Endothelial cell of umbilical vein (primary cell): Measurements from ENCODE around the gene FZD2. TPM values are rescaled to one million over a fixed set of nuclear protein-coding genes. Genes with fewer than 3 reads are reported as not detected.
"Not testable (repeated sequence)": the region's sequence is repeated elsewhere in the genome, so short reads cannot be mapped to it uniquely, and the experiment has no call there.

Experiments
- BruUV-seq: library from RNA; stranded (reverse); fragments of 400-500 nt; replicated peaks from 2 replicates; lab custom pipeline; 2021; lab: Mats Ljungman, UMichigan
- CTCF ChIA-PET: fragments of 300-600, 350-600 bp; sonication (Branson Sonifier 250); formaldehyde crosslinking; loops from one replicate; lab custom pipeline; 2021; ENCODE audit warnings: antibody characterized with exemption, inconsistent platforms; lab: Charles Lee
- POLR2A ChIA-PET: fragments of 300-600, 350-600 bp; sonication (Branson Sonifier 250); formaldehyde crosslinking; loops from one replicate; lab custom pipeline; 2021; ENCODE audit warnings: antibody characterized with exemption, inconsistent platforms; lab: Charles Lee
- DNase-seq: peaks from one replicate; pipeline ENCODE4 v3.0.0-alpha.2; 2011; ENCODE audit warnings: low read depth, low spot score
- FAIRE-seq: peaks from 2 replicates; lab custom pipeline; 2011; peaks lifted over from hg19 to GRCh38; lab: Jason Lieb, UNC
- H2AFZ ChIP-seq: 2 replicates; pipeline ENCODE4 v1.6.0; 2012; ENCODE audit warnings: low read depth, low read length, control low read depth, inconsistent platforms
- H3K27ac ChIP-seq: 2 replicates; pipeline ENCODE4 v1.5.1; 2011; ENCODE audit warnings: low read depth, mild to moderate bottlenecking, control low read depth, low read length, moderate library complexity; ENCODE audit not compliant: insufficient read depth
- H3K27me3 ChIP-seq, 2 experiments: 2 replicates each; pipeline versions ENCODE4 v1.6.0 to v1.6.1; 2011; ENCODE audit warnings: low read length in 2 of 2, mixed read lengths in 1 of 2; ENCODE audit not compliant: control insufficient read depth in 2 of 2, insufficient read depth in 2 of 2
- H3K36me3 ChIP-seq, 2 experiments: 2 replicates in 1 of 2; 3 replicates in 1 of 2; pipeline ENCODE4 v1.5.1; 2011; ENCODE audit warnings: low read length in 2 of 2, mild to moderate bottlenecking in 1 of 2, moderate library complexity in 1 of 2; ENCODE audit not compliant: control insufficient read depth in 2 of 2, insufficient read depth in 2 of 2; ENCODE audit errors: extremely low read depth in 1 of 2
- H3K4me1 ChIP-seq: 3 replicates; pipeline ENCODE4 v1.5.1; 2011; ENCODE audit warnings: mild to moderate bottlenecking, low read length; ENCODE audit not compliant: control insufficient read depth, insufficient read depth; ENCODE audit errors: extremely low read depth
- H3K4me2 ChIP-seq: 2 replicates; pipeline ENCODE4 v1.6.1; 2011; ENCODE audit warnings: low read length, control low read depth, mixed read lengths; ENCODE audit not compliant: insufficient read depth
- H3K4me3 ChIP-seq, 3 experiments: fragments of 200-600 bp in 1 of 3; sonication (generic), shearing (Covaris generic) in 1 of 3; replicated peaks in 1 of 3; 2 replicates each; pipeline ENCODE4 v1.5.1; 2011 to 2016; ENCODE audit warnings: control low read depth in 3 of 3, low read length in 3 of 3, mild to moderate bottlenecking in 2 of 3, inconsistent platforms in 1 of 3, low read depth in 1 of 3, moderate library complexity in 1 of 3; ENCODE audit not compliant: insufficient read depth in 1 of 3
- H3K79me2 ChIP-seq: 2 replicates; pipeline ENCODE4 v1.6.0; 2012; ENCODE audit warnings: low read length, inconsistent platforms; ENCODE audit not compliant: control insufficient read depth, insufficient read depth
- H3K9ac ChIP-seq: replicated peaks from 2 replicates; pipeline ENCODE3; 2011; ENCODE audit warnings: low read length, control low read depth; ENCODE audit not compliant: insufficient read depth; ENCODE audit errors: extremely low read depth
- H3K9me1 ChIP-seq: replicated peaks from 3 replicates; pipeline ENCODE4 v1.6.0; 2011; ENCODE audit warnings: mild to moderate bottlenecking, low read length; ENCODE audit not compliant: control insufficient read depth, insufficient read depth; ENCODE audit errors: extremely low read depth
- H3K9me3 ChIP-seq: replicated peaks from 2 replicates; pipeline ENCODE4 v1.5.1; 2012; ENCODE audit warnings: low read length, inconsistent platforms; ENCODE audit not compliant: control insufficient read depth, insufficient read depth
- H4K20me1 ChIP-seq: replicated peaks from 2 replicates; pipeline ENCODE3; 2011; ENCODE audit warnings: mild to moderate bottlenecking, low read length; ENCODE audit not compliant: control insufficient read depth, insufficient read depth; ENCODE audit errors: extremely low read depth
- CTCF ChIP-seq, 2 donors: IDR thresholded peaks; 1 replicate in 1 of 2; 2 replicates in 1 of 2; pipeline ENCODE4 v1.5.1; 2011; ENCODE audit warnings: low read length in 2 of 2, mild to moderate bottlenecking in 2 of 2, moderate library complexity in 2 of 2, control low read depth in 1 of 2, inconsistent platforms in 1 of 2, low read depth in 1 of 2; ENCODE audit not compliant: insufficient read depth in 1 of 2; ENCODE audit errors: extremely low read depth in 1 of 2
- EZH2 ChIP-seq: IDR thresholded peaks from 2 replicates; pipeline ENCODE4 v1.6.1; 2012; ENCODE audit warnings: borderline replicate concordance, low read depth, mild to moderate bottlenecking, moderate library complexity, low read length, inconsistent platforms; ENCODE audit not compliant: severe bottlenecking
- FOS ChIP-seq: IDR thresholded peaks from 2 replicates; pipeline ENCODE4 v1.6.1; 2011; ENCODE audit warnings: mild to moderate bottlenecking, low read length, moderate library complexity, borderline replicate concordance; ENCODE audit not compliant: insufficient read depth
- GATA2 ChIP-seq: IDR thresholded peaks from 2 replicates; pipeline ENCODE4 v1.7.0; 2011; ENCODE audit warnings: low read depth, mild to moderate bottlenecking, moderate library complexity, mixed read lengths, low read length; ENCODE audit not compliant: insufficient read length, insufficient read depth
- JUN ChIP-seq: IDR thresholded peaks from 2 replicates; pipeline ENCODE4 v1.6.1; 2011; ENCODE audit warnings: borderline replicate concordance, low read depth; ENCODE audit not compliant: insufficient read length, insufficient read depth
- MAX ChIP-seq: IDR thresholded peaks from 2 replicates; pipeline ENCODE4 v1.6.1; 2011; ENCODE audit not compliant: insufficient read depth, insufficient read length
- MYC ChIP-seq: IDR thresholded peaks from one replicate; pipeline ENCODE4 v1.6.1; 2011; ENCODE audit warnings: mild to moderate bottlenecking, low read depth, low read length
- POLR2A ChIP-seq: IDR thresholded peaks from 2 replicates; pipeline ENCODE4 v1.6.1; 2012; ENCODE audit warnings: low read depth, mild to moderate bottlenecking, control low read depth, low read length
- POLR2AphosphoS5 ChIP-seq: IDR thresholded peaks from 2 replicates; pipeline ENCODE4 v1.6.1; 2012; ENCODE audit warnings: low read depth, mild to moderate bottlenecking, control low read depth, low read length, moderate library complexity; ENCODE audit not compliant: insufficient read depth
- dilution Hi-C: fragments of 300-500 bp; cut with MboI; formaldehyde crosslinking; loops from one replicate; pipeline ENCODE4 v1.15.0; 2019; ENCODE audit warnings: low sequenced_read_pairs; ENCODE audit not compliant: extremely low pct_ligation_motif_present
- intact Hi-C: fragments of 100-400 bp; cut with micrococcal nuclease; formaldehyde crosslinking; loops from one replicate; pipeline ENCODE4 v1.10.0; 2022
- polyA plus RNA-seq, 4 experiments: library from polyadenylated mRNA; depleted of rRNA in 3 of 4; stranded (reverse) in 3 of 4; unstranded in 1 of 4; fragments of >200 nt; gene quantifications; 2 replicates each; pipeline versions ENCODE4 v1.2.1 to v1.2.3, GENCODE V29; 2011 to 2012; ENCODE audit warnings: missing spikeins in 1 of 4
- total RNA-seq: library from RNA; stranded (reverse); gene quantifications from 2 replicates; pipeline ENCODE4 v1.2.3, GENCODE V29; 2021

The FZD2 gene
- total and polyA plus RNA-seq, 2 donors (not counting 3 experiments of a cell fraction or from before 2014, with no cell fraction given), result 5.8 to 14.0 TPM

- H3K79me2 ChIP-seq, result no peaks in the 10 kb centered on the region
- no peaks in the 10 kb centered on the region for H4K20me1 ChIP-seq
- no peak overlapping the region for H3K9ac ChIP-seq
- no TSS peak for BruUV-seq
- FAIRE-seq (no peak), DNase-seq (no peak)
- H2AFZ ChIP-seq, result no peak overlapping the region
- dilution Hi-C loops, result no loop called here
- TF ChIP-seq JUN (no peak), CTCF (IDR thresholded peaks at IDR 0.05; ENCODE audit: extremely low read depth in 1 of 2, insufficient read depth in 1 of 2, low read depth in 1 of 2, low read length in 2 of 2) (no peak), POLR2AphosphoS5 (no peak), POLR2A (no peak), MAX (no peak), GATA2 (no peak), MYC (no peak), EZH2 (no peak), FOS (no peak)
- H3K36me3 ChIP-seq, result no peaks in the 10 kb centered on the region
- ChIA-PET POLR2A (no interaction called here), CTCF (no interaction called here)
- H3K9me3 ChIP-seq, result no peaks in the 10 kb centered on the region
- H3K27ac ChIP-seq, result no peak overlapping the region
- no peak overlapping the region for H3K4me3 ChIP-seq
- peaks cover 7% of the 10 kb centered on the region for H3K4me1 ChIP-seq
- no peak overlapping the region for H3K4me2 ChIP-seq
- intact Hi-C loops, result no loop called here
- no peaks in the 10 kb centered on the region for H3K9me1 ChIP-seq
- peaks cover 0 to 2% of the 10 kb centered on the region in 2 experiments for H3K27me3 ChIP-seq
Measured at GRCh38 chr17:44589316-44590071, 32.2 kb downstream of the FZD2 start.

- POLR2A ChIA-PET, dilution Hi-C loops, H3K4me2 ChIP-seq, BruUV-seq, H2AFZ ChIP-seq, H3K27ac ChIP-seq, H3K9ac ChIP-seq, intact Hi-C loops, H3K4me1 ChIP-seq, H3K4me3 ChIP-seq, CTCF ChIA-PET, H3K79me2 ChIP-seq, H3K36me3 ChIP-seq, FAIRE-seq, H4K20me1 ChIP-seq, H3K27me3 ChIP-seq, H3K9me1 ChIP-seq, DNase-seq, H3K9me3 ChIP-seq: not testable (repeated sequence)
Measured at GRCh38 chr17:44590072-44590462, 32.8 kb downstream of the FZD2 start.
